ENCODE data around the gene VAT1L.

DNA sequence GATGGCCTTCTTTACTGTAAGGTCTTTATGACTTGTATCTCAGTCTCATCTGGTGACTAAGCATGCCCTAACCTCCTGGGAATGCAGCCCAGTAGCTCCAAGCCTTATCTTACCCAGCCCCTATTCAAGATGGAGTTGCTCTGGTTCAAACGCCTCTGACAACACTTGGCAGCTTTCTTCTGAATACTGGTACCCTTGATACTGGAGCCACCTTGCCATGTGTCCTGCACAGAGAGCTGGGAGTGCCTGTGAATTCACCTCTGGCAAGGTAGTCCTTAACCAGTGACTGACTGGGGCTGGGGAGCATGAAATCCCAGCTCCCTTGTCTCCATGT, 48.8 kb upstream of the VAT1L start:
- no peak for TF ChIP-seq CTCF (IDR thresholded peaks at IDR 0.05)
- TF ChIP-seq POLR2AphosphoS5 (IDR thresholded peaks at IDR 0.05) = no peak
- TF ChIP-seq POLR2A (IDR thresholded peaks at IDR 0.05) = no peak
